Mammary epithelial cell (primary cell): ENCODE data around the gene PIK3R1.

Experiments used
- EZH2 ChIP-seq: IDR thresholded peaks from 2 replicates; pipeline ENCODE4 v1.6.1; 2012; ENCODE audit warnings: low read length, inconsistent platforms, borderline replicate concordance
- TF ChIP-seq, protein P1 (sequence below), 2 donors: IDR thresholded peaks in 1 of 2; conservative IDR thresholded peaks in 1 of 2; 2 replicates each; pipeline ENCODE4 v1.5.1; 2011 to 2012; ENCODE audit warnings: inconsistent platforms in 2 of 2, low read length in 2 of 2, mild to moderate bottlenecking in 2 of 2, control low read depth in 1 of 2, low read depth in 1 of 2; ENCODE audit not compliant: insufficient read depth in 1 of 2; ENCODE audit errors: extremely low read depth in 1 of 2

GRCh38 chr5:68253624-68254585 lies 38.3 kb downstream of the PIK3R1 start:
- TF ChIP-seq, protein P1, sequence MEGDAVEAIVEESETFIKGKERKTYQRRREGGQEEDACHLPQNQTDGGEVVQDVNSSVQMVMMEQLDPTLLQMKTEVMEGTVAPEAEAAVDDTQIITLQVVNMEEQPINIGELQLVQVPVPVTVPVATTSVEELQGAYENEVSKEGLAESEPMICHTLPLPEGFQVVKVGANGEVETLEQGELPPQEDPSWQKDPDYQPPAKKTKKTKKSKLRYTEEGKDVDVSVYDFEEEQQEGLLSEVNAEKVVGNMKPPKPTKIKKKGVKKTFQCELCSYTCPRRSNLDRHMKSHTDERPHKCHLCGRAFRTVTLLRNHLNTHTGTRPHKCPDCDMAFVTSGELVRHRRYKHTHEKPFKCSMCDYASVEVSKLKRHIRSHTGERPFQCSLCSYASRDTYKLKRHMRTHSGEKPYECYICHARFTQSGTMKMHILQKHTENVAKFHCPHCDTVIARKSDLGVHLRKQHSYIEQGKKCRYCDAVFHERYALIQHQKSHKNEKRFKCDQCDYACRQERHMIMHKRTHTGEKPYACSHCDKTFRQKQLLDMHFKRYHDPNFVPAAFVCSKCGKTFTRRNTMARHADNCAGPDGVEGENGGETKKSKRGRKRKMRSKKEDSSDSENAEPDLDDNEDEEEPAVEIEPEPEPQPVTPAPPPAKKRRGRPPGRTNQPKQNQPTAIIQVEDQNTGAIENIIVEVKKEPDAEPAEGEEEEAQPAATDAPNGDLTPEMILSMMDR (conservative IDR thresholded peaks at IDR 0.05 in 1 of 2, IDR thresholded peaks at IDR 0.05 in 1 of 2; ENCODE audit: extremely low read depth in 1 of 2, insufficient read depth in 1 of 2, low read depth in 1 of 2, low read length in 2 of 2), result no peak
- no peak for TF ChIP-seq EZH2
